Esophagus squamous epithelium (tissue), 4 donors: ENCODE data around the gene ATP6V0A4.

Source experiments
- CTCF ChIP-seq, 6 experiments: fragments of 450-650 bp in 4 of 6; fragments of 200-600 bp in 2 of 6; sonication (generic) in 2 of 6; IDR thresholded peaks; one replicate each; pipeline ENCODE4 v1.5.1; 2016 to 2019; ENCODE audit warnings: antibody characterized with exemption in 6 of 6, mild to moderate bottlenecking in 4 of 6, moderate library complexity in 4 of 6
- POLR2A ChIP-seq, 4 donors: fragments of 450-650 bp; IDR thresholded peaks; one replicate each; pipeline ENCODE4 v1.6.1; 2017; ENCODE audit warnings: antibody characterized with exemption in 4 of 4, mild to moderate bottlenecking in 4 of 4, moderate library complexity in 3 of 4

GRCh38 chr7:138802706-138803105, 4.7 kb upstream of the ATP6V0A4 start:
- TF ChIP-seq CTCF (IDR thresholded peaks at IDR 0.05) (no peak), POLR2A (IDR thresholded peaks at IDR 0.05) (no peak)
